Measurements from ENCODE around the gene RSAD1. TPM values are rescaled to one million over a fixed set of nuclear protein-coding genes. Genes with fewer than 3 reads are reported as not detected.

Gene RSAD1
- total RNA-seq, 4 donors from 2014 or later: 18.7 to 25.9 (median 23.4) TPM

DNA sequence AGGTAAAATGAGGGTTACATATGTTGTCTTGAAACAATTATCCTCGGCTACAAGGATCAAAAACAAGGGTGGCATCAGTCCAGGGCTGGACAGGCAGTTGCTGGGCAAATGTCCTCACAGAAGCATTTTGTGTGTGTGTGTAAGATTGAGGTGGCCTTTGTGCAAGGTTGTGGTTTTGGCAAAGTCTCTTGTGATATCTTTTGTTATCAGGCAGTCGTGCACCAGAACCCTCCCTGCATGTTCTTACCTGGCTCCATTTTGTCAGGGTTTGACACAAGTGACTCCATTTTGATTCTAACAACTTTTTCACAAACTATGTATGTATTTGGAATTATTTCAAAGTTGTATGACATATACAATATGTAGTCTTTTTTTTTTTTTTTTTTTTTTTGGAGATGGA is 30.0 kb upstream of the RSAD1 start:
- ATAC-seq (ENCODE audit: low FRiP score): no peak
- DNase-seq (ENCODE audit: low spot score): no peak
- no peak for TF ChIP-seq CTCF (IDR thresholded peaks at IDR 0.05)

GRCh38 chr17:50451943-50452629 is 26.6 kb upstream of the RSAD1 start:
- DNase-seq (ENCODE audit: low spot score) (no peak), ATAC-seq (ENCODE audit: low FRiP score) (no peak)
- no peak for TF ChIP-seq CTCF (IDR thresholded peaks at IDR 0.05)

DNA sequence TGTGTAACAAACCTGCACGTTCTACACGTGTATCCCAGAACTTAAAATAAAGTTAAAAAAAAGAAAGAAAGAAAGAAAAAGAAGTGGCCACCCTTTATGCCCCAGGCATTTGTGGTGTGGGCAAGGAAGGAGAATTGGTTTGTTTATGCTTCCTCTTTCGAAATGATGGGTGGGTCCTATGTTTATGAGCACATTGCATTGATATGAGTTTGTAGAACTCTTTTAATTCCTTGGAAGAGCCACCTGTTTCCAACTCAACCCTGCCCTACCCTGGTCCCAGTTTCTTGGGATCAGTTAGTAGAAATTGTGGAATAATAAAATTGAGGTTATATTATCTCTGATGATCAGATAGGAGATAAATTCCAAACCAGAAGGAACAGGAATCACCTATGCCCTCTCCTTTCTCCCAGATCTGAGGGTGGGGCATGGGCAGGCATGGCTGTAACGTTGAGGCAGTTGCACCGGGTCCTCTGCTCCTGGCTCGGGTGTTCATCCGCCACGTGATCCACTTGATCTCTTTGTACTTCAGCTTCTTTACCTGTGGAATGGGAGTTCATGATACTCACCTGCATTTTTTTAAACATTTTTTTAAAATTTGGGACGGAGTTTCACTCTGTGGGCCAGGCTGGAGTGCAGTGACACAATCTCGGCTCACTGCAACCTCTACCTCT is 25.9 kb upstream of the RSAD1 start:
- ATAC-seq (ENCODE audit: low FRiP score) (no peak), DNase-seq (ENCODE audit: low spot score) (no peak)
- no peak for TF ChIP-seq CTCF (IDR thresholded peaks at IDR 0.05)

DNA sequence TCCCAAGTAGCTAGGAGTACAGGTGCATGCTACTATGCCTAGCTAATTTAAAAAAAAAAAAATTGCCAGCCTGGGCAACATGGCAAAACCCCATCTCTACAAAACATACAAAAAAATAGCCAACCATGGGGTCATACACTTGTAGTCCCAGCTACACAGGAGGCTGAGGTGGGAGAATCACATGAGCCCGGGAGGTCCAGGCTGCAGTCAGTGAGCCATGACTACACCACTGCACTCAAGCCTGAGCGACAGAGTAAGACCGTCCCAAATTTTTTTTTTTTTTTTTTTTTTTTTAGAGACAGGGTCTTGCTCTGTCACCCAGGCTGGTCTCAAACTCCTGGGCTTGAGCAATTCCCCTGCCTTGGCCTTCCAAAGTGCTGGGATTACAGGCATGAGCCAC is 24.8 kb upstream of the RSAD1 start:
- ATAC-seq (ENCODE audit: low FRiP score): no peak
- DNase-seq (ENCODE audit: low spot score): no peak
- TF ChIP-seq CTCF (IDR thresholded peaks at IDR 0.05): no peak

DNA sequence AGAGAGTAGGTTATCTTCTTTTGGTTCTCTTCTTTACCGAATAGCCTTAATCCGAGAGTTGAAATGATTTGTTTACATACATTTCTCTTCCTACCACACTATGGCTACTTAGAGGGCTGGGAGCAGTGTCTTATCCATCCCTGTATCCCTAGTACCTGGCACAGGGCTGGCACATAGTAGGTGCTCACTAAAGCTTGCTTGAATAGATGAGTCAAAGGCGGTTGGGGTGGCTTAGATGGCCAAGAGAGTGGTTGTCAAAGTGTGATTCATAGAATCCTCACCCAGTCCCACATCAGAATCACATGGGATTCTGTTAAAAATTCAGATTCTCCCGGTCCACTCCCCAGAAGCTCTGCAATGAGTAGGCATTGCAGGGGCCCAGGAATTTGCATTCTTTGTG is 21.0 kb upstream of the RSAD1 start:
- no peak for DNase-seq (ENCODE audit: low spot score)
- TF ChIP-seq CTCF (IDR thresholded peaks at IDR 0.05): no peak

DNA sequence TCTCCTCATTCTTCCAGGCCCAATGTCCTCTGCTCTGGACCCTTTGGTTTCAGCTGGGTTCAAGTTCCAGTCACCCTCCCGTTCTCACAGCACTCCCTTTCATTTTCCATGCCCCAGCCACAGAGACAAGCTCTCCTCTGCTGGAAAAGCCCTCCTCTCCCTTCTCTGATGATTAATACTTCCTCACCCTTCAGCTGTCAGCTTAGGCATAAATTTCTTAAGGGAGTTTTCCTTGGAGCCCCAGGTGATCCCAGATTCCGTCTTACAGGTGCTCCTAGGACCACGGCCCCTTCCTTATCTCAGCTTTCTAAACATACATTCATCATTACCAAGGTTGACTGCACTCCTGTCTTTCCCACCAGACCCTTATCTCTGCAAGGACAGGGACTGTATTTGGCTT is 20.4 kb upstream of the RSAD1 start:
- TF ChIP-seq CTCF (IDR thresholded peaks at IDR 0.05): no peak
- ATAC-seq (ENCODE audit: low FRiP score) (no peak), DNase-seq (ENCODE audit: low spot score) (no peak)

More for the DNA sequence above, 21.0 kb upstream of the RSAD1 start:
- ATAC-seq (ENCODE audit: low FRiP score): no peak
